ENCODE results near the gene SYT17. TPM values are rescaled to one million over a fixed set of nuclear protein-coding genes. Genes with fewer than 3 reads are reported as not detected.

The SYT17 gene
- total and polyA plus RNA-seq, 12 donors: 0.20 to 1.3 (median 0.59) TPM

DNA sequence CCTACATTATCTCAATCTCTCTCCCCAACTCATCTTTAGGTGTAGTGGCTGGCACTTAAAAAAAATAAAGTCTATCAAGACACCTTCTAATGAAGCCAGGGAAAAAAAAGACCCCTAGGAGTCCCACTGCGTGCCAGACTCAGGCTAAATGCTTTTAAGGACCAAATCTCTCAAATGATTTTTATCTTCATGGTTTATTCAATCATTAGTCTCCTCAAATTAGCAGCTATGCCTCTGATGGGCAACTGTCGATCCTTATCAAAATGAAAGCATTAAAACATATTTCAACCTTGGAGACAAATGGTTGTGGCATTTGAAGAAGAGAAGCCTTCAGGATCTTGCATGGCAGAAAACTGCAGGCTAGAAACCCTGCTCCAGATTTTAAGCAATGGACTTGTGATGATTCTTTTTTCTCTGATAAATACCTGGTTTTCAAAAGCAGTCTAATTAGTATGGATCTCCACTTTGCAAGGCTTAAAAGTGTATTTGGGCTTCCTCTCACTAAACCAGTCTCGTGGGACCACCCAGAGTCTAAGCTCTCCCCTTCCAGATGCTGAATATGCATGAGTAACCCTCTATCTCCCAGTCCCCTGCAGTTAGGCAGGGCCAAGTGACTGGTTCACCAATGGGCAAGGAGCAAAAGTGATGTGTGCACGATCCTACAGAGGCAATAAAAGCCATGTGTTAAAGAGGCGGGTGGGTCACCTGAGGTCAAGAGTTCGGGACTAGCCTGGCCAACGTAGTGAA is 39.4 kb upstream of the SYT17 start:
- intact Hi-C loops (cut with DNase I): no loop called here
- no peak for ATAC-seq
- Histone ChIP-seq H3K4me1 (peaks cover 9 to 63% (median 38%) of the 10 kb centered on the region in 9 donors), H3K27ac (peak overlapping the region in 2 of 10 donors; percentile 34 to 44), H3K9me3 (peaks cover 0 to 8% (median 0%) of the 10 kb centered on the region in 11 donors), H3K36me3 (peaks cover 0 to 13% (median 0%) of the 10 kb centered on the region in 9 donors), H3K27me3 (no peaks in the 10 kb centered on the region), H3K4me3 (no peak overlapping the region)
- WGBS, 2 donors: 58 to 67% methylated on average over 7 of the region's 7 CpGs
- no peak for DNase-seq
- no peak for TF ChIP-seq CTCF (IDR thresholded peaks at IDR 0.05)

DNA sequence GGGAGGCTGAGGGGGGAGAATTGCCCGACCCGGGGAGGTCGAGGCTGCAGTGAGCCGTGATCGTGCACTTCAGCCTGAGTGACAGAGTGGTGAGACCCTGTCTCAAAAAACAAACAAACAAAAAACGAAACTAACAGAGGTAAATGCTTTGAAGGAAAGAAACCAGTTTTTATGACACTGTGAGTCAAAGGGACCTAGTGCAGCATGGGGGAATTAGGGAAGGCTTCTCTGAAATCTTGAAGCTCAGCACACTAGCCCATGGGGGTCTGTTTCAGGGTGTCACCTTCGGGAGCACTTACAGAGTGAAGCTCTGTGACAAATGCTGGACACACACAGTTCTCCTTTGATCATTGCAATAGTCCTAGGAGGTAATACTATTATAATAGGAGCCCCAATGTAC is 37.7 kb upstream of the SYT17 start:
- no peak for TF ChIP-seq CTCF (IDR thresholded peaks at IDR 0.05)
- Histone ChIP-seq H3K27me3 (no peaks in the 10 kb centered on the region), H3K4me3 (peak overlapping the region in 3 of 10 donors; percentile 2 to 29 (median 13)), H3K9me3 (peaks cover 0 to 8% (median 0%) of the 10 kb centered on the region in 11 donors), H3K27ac (peak overlapping the region; percentile 65 to 90 (median 82)), H3K4me1 (peaks cover 9 to 65% (median 39%) of the 10 kb centered on the region in 9 donors), H3K36me3 (peaks cover 0 to 8% (median 0%) of the 10 kb centered on the region in 9 donors)
- DNase-seq (no peak), ATAC-seq (no peak)
- WGBS, 2 donors: 70 to 71% methylated on average over 7 of the region's 7 CpGs
- intact Hi-C loops (cut with DNase I): loop anchor here in 1 of 10 donors (2.0 kb wide), 1 partner anchor 16 kb away; no protein-coding TSS in a partner anchor

- Histone ChIP-seq H3K27ac (peak overlapping the region; percentile 65 to 90 (median 82)), H3K4me1 (peaks cover 9 to 72% (median 46%) of the 10 kb centered on the region in 9 donors), H3K27me3 (no peaks in the 10 kb centered on the region), H3K36me3 (peaks cover 0 to 4% (median 0%) of the 10 kb centered on the region in 9 donors), H3K4me3 (peak overlapping the region in 3 of 10 donors; percentile 2 to 29 (median 13)), H3K9me3 (peaks cover 0 to 6% (median 0%) of the 10 kb centered on the region in 11 donors)
- TF ChIP-seq CTCF (IDR thresholded peaks at IDR 0.05): no peak
- ATAC-seq (peak; percentile 80 to 91 (median 87)), DNase-seq (peak; percentile 39 to 80)
- WGBS, 2 donors: 24 to 34% methylated on average over 11 of the region's 11 CpGs
- intact Hi-C loops (cut with DNase I): loop anchor here in 1 of 10 donors (2.0 kb wide), 1 partner anchor 16 kb away; no protein-coding TSS in a partner anchor
Observed at GRCh38 chr16:19130852-19131824, 36.9 kb upstream of the SYT17 start.

GRCh38 chr16:19131825-19132218 is 36.2 kb upstream of the SYT17 start:
- no peak for TF ChIP-seq CTCF (IDR thresholded peaks at IDR 0.05)
- peaks cover 0 to 4% (median 0%) of the 10 kb centered on the region in 7 donors for H3K27me3 ChIP-seq
- peaks cover 11 to 79% (median 53%) of the 10 kb centered on the region in 9 donors for H3K4me1 ChIP-seq
- H3K9me3 ChIP-seq: no peaks in the 10 kb centered on the region
- H3K27ac ChIP-seq: peak overlapping the region; percentile 65 to 90 (median 82)
- DNase-seq (peak in 1 of 2 donors; percentile 29), ATAC-seq (peak in 6 of 8 donors; percentile 20 to 54 (median 40))
- no peaks in the 10 kb centered on the region for H3K36me3 ChIP-seq
- peak overlapping the region in 1 of 10 donors; percentile 29 for H3K4me3 ChIP-seq
- intact Hi-C loops (cut with DNase I): loop anchor here in 1 of 10 donors (2.0 kb wide), 1 partner anchor 17 kb away; no protein-coding TSS in a partner anchor
